ENCODE measurements around the gene CPLX1. TPM values are rescaled to one million over a fixed set of nuclear protein-coding genes. Genes with fewer than 3 reads are reported as not detected.
A peak's percentile ranks its signal among the peaks of the same experiment; 100 is the strongest.

Gene CPLX1
- total and polyA plus RNA-seq, 7 experiments from 2014 or later, result 0.17 to 1.9 (median 0.58) TPM; not detected in 1

DNA sequence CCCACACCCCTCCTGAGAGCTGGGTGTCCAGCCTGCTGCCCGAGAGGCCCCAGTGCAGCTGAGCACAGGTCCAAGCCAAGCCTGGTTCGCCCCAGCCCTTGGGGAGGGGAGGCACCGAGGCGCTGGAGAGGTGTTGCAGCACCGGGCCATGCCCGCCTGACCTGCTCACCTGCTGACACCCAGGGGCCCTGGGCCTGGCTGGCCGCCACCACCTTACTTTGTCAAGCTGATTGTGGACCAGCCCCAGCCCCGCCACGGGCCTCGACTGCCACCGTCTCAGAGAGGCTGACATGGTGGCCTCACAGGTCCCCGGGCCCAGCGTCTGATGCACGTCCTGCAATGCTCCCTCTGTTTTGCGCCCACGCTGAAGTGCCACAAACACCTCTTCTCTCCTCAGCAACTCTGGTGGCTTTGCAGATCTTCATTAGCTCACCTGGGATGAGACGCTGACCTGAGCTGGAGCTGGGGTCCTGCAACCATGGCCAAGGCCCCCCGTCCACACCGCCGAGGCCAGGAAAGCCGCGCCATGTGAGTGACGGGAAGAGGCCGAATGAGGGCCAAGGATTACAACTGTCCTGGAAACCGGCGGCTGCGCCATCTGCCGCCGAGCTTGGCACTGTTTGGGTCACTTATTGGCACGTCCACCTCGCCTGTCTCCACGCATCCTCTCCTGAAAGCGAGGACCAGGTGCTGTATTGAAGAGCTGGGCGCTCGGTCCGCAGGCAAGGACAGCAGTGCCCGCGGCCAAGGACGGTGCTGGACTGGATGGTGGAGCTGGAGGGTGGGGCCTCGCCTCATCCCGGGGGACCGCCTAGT lies 7.6 kb downstream of the CPLX1 start:
- peaks cover 43 to 71% (median 50%) of the 10 kb centered on the region in 5 donors for H3K27me3 Mint-ChIP-seq
- ATAC-seq, result no peak
- no peaks in the 10 kb centered on the region for H3K9me3 ChIP-seq (ENCODE audit: control insufficient read depth in 2 of 3, low read length in 3 of 3)
- no peaks in the 10 kb centered on the region for H3K4me1 ChIP-seq (ENCODE audit: control insufficient read depth in 2 of 2, insufficient read depth in 2 of 2, low read length in 2 of 2)
- DNase-seq, result no peak
- H3K27ac ChIP-seq (ENCODE audit: low read depth, low read length), result no peak overlapping the region
- no peaks in the 10 kb centered on the region for H3K36me3 ChIP-seq (ENCODE audit: control insufficient read depth in 2 of 3, insufficient read depth in 3 of 3, low read length in 3 of 3)
- intact Hi-C loops (cut with micrococcal nuclease), result no loop called here
- ChIA-PET CTCF (no interaction called here), POLR2A (no interaction called here)
- no peak overlapping the region for H3K27ac Mint-ChIP-seq
- no peak overlapping the region for H3K4me3 Mint-ChIP-seq
- H3K4me1 Mint-ChIP-seq, result no peaks in the 10 kb centered on the region
- H3K36me3 Mint-ChIP-seq, result peaks cover 0 to 9% (median 0%) of the 10 kb centered on the region in 5 donors
- H3K9me3 Mint-ChIP-seq, result peaks cover 0 to 6% (median 0%) of the 10 kb centered on the region in 11 donors
- H3K27me3 ChIP-seq (ENCODE audit: control insufficient read depth in 2 of 2, insufficient read depth in 2 of 2, low read length in 2 of 2), result no peaks in the 10 kb centered on the region
- no peak overlapping the region for H3K4me3 ChIP-seq (ENCODE audit: low read length)

DNA sequence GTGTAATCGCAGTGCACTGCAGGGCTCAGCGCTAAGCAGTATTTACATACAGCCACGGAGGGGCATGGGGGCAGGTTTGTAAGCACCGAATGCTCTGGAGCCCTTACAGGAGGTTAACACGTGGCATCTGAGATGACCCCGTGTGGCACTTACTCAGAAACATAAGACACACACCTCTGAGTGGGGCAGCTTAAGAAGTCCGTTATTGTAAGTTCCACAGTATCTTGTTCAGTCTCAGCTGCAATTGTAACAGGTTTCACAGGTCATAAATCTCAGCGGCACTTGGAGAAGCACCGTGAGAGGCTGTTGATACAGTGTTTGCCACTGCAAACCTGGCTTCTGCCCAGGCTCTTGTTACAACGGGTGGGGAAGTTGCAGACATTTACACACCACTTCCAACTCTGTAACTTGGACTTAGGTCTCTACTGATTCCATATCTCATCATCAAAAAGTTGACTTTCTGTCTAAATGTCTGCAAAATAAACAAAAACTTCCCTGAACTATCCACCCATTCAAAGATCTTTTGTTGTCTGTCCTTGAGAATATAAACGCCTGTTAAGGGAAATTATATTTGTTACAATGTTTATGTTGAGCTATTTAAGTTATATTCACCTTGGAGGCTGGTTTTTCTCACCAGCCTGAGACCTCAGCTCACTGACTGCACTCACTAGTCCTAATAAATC lies 10.3 kb downstream of the CPLX1 start:
- H3K36me3 Mint-ChIP-seq, result no peaks in the 10 kb centered on the region
- Histone ChIP-seq H3K36me3 (ENCODE audit: control insufficient read depth in 2 of 3, insufficient read depth in 3 of 3, low read length in 3 of 3) (no peaks in the 10 kb centered on the region), H3K4me3 (ENCODE audit: low read length) (no peak overlapping the region), H3K27me3 (ENCODE audit: control insufficient read depth in 2 of 2, insufficient read depth in 2 of 2, low read length in 2 of 2) (no peaks in the 10 kb centered on the region), H3K9me3 (ENCODE audit: control insufficient read depth in 2 of 3, low read length in 3 of 3) (no peaks in the 10 kb centered on the region), H3K27ac (ENCODE audit: low read depth, low read length) (no peak overlapping the region), H3K4me1 (ENCODE audit: control insufficient read depth in 2 of 2, insufficient read depth in 2 of 2, low read length in 2 of 2) (no peaks in the 10 kb centered on the region)
- ATAC-seq, result no peak
- H3K4me1 Mint-ChIP-seq, result no peaks in the 10 kb centered on the region
- H3K27ac Mint-ChIP-seq, result no peak overlapping the region
- H3K4me3 Mint-ChIP-seq, result no peak overlapping the region
- H3K27me3 Mint-ChIP-seq, result peaks cover 44 to 74% (median 52%) of the 10 kb centered on the region in 5 donors
- POLR2A ChIA-PET, result no interaction called here
- H3K9me3 Mint-ChIP-seq, result no peaks in the 10 kb centered on the region
- intact Hi-C loops (cut with micrococcal nuclease), result no loop called here
- CTCF ChIA-PET, result no interaction called here
- DNase-seq, result no peak

DNA sequence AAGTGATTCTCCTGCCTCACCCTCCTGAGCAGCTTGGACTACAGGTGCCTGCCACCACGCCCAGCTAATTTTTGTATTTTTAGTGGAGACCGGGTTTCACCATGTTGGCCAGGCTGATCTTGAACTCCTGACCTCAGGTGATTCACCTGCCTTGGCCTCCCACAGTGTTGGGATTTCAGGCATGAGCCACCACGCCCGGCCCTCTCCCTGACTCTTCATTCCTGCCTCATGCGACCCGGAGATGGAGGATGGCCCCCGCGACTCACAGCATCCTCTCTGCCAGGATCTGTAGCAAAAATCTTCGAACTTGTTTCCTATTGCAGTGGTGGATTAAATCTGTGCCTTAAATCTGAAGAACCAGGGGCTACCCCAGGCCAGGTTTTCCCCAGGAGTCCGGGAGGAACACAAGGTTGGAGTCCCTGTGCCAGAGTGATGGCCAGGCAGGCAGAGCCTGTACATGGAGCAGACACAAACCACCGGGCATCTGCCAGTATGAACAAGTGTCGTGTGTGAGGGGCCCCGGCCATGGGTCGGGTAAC lies 11.5 kb downstream of the CPLX1 start:
- peaks cover 44 to 65% (median 52%) of the 10 kb centered on the region in 5 donors for H3K27me3 Mint-ChIP-seq
- Histone ChIP-seq H3K36me3 (ENCODE audit: control insufficient read depth in 2 of 3, insufficient read depth in 3 of 3, low read length in 3 of 3) (no peaks in the 10 kb centered on the region), H3K27ac (ENCODE audit: low read depth, low read length) (no peak overlapping the region), H3K9me3 (ENCODE audit: control insufficient read depth in 2 of 3, low read length in 3 of 3) (no peaks in the 10 kb centered on the region), H3K4me3 (ENCODE audit: low read length) (no peak overlapping the region), H3K4me1 (ENCODE audit: control insufficient read depth in 2 of 2, insufficient read depth in 2 of 2, low read length in 2 of 2) (no peaks in the 10 kb centered on the region), H3K27me3 (ENCODE audit: control insufficient read depth in 2 of 2, insufficient read depth in 2 of 2, low read length in 2 of 2) (no peaks in the 10 kb centered on the region)
- no peaks in the 10 kb centered on the region for H3K36me3 Mint-ChIP-seq
- H3K4me3 Mint-ChIP-seq, result no peak overlapping the region
- intact Hi-C loops (cut with micrococcal nuclease), result no loop called here
- H3K9me3 Mint-ChIP-seq, result no peaks in the 10 kb centered on the region
- H3K4me1 Mint-ChIP-seq, result no peaks in the 10 kb centered on the region
- ChIA-PET CTCF (no interaction called here), POLR2A (no interaction called here)
- no peak overlapping the region for H3K27ac Mint-ChIP-seq
- ATAC-seq (no peak), DNase-seq (no peak)

DNA sequence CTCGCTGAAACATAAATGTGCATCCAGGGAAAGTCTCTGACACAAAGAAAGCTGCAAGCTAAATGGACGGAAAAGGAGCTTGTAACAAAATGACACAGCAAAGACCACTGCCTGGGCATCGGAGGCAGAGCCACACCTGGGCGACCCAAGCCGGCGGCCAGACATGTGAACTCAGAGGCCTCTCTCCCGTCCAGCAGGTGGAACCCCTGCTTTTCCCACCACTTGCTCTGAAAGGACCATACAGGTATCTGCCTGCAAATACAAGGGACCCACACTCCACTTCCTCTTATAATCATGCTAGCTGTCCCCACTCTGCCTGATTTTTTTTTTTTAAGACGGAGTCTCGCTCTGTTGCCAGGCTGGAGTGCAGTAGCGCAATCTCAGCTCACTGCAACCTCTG lies 12.0 kb downstream of the CPLX1 start:
- ChIA-PET CTCF (no interaction called here), POLR2A (no interaction called here)
- Mint-ChIP-seq H3K4me3 (no peak overlapping the region), H3K9me3 (no peaks in the 10 kb centered on the region), H3K4me1 (no peaks in the 10 kb centered on the region), H3K27ac (no peak overlapping the region), H3K36me3 (no peaks in the 10 kb centered on the region), H3K27me3 (peaks cover 44 to 65% (median 52%) of the 10 kb centered on the region in 5 donors)
- no peak for ATAC-seq
- Histone ChIP-seq H3K4me3 (ENCODE audit: low read length) (no peak overlapping the region), H3K36me3 (ENCODE audit: control insufficient read depth in 2 of 3, insufficient read depth in 3 of 3, low read length in 3 of 3) (no peaks in the 10 kb centered on the region), H3K4me1 (ENCODE audit: control insufficient read depth in 2 of 2, insufficient read depth in 2 of 2, low read length in 2 of 2) (no peaks in the 10 kb centered on the region), H3K27me3 (ENCODE audit: control insufficient read depth in 2 of 2, insufficient read depth in 2 of 2, low read length in 2 of 2) (no peaks in the 10 kb centered on the region), H3K27ac (ENCODE audit: low read depth, low read length) (no peak overlapping the region), H3K9me3 (ENCODE audit: control insufficient read depth in 2 of 3, low read length in 3 of 3) (no peaks in the 10 kb centered on the region)
- intact Hi-C loops (cut with micrococcal nuclease), result no loop called here
- DNase-seq, result no peak

DNA sequence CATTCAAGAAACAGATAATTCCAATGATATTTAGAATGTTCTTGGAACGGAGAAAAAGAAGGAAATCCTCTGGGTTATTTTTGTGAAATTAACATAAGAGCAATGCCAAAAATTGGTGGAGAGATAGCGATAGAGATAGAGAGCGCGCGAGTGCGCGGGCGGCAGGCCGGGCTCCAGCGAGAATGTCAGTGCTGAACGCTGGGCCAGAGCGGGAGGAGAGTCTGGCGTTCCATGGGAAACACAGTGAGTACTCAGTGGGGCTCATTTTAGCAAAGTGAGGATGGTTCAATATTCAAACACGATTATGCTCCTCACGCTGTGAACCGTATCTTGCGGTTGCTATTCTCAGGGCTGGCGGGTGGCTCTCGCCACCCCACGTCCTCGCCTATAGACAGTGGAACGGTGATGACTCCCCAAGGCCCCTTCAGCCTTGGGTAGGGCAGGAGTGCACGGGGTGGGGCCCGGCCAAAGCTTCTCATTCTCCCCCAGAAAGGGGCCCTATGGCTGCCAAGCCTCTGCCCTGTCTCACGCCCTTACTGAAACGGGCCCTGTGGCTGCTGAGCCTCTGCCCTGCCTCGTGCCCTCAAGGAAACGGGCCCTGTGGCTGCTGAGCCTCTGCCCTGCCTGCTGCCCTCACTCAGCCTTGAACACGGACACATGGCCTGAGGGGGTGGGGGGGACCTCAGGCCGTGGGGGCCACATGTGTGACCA lies 16.9 kb downstream of the CPLX1 start:
- Histone ChIP-seq H3K4me3 (ENCODE audit: low read length) (no peak overlapping the region), H3K9me3 (ENCODE audit: control insufficient read depth in 2 of 3, low read length in 3 of 3) (no peaks in the 10 kb centered on the region), H3K36me3 (ENCODE audit: control insufficient read depth in 2 of 3, insufficient read depth in 3 of 3, low read length in 3 of 3) (no peaks in the 10 kb centered on the region), H3K4me1 (ENCODE audit: control insufficient read depth in 2 of 2, insufficient read depth in 2 of 2, low read length in 2 of 2) (no peaks in the 10 kb centered on the region), H3K27ac (ENCODE audit: low read depth, low read length) (no peak overlapping the region), H3K27me3 (ENCODE audit: control insufficient read depth in 2 of 2, insufficient read depth in 2 of 2, low read length in 2 of 2) (no peaks in the 10 kb centered on the region)
- Mint-ChIP-seq H3K4me3 (no peak overlapping the region), H3K27me3 (peaks cover 32 to 49% (median 34%) of the 10 kb centered on the region in 5 donors), H3K36me3 (no peaks in the 10 kb centered on the region), H3K4me1 (no peaks in the 10 kb centered on the region), H3K27ac (peak overlapping the region in 1 of 9 donors; percentile 0), H3K9me3 (peaks cover 0 to 9% (median 2%) of the 10 kb centered on the region in 11 donors)
- CTCF ChIA-PET, result no interaction called here
- DNase-seq, result no peak
- intact Hi-C loops (cut with micrococcal nuclease), result no loop called here
- POLR2A ChIA-PET, result no interaction called here
- no peak for ATAC-seq

DNA sequence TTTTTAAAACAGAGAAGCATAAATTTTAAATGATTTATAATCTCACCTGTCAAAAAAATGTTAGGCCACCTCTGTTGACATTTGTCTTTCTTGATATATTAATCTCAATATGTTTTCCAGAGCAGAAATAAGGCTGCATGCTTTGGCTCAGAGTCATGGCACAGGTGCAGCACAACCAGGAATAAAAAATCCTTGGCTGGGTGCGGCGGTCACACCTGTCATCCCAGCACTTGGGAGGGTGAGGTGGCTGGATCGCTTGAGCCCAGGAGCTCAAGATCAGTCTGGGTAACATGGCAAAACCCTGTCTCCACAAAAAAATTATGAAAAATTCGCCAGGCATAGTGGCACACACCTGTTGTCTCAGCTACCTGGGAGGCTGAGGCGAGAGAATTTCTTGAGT lies 18.1 kb downstream of the CPLX1 start:
- Mint-ChIP-seq H3K27me3 (peaks cover 21 to 42% (median 27%) of the 10 kb centered on the region in 5 donors), H3K4me3 (no peak overlapping the region), H3K9me3 (peaks cover 0 to 9% (median 2%) of the 10 kb centered on the region in 11 donors), H3K36me3 (no peaks in the 10 kb centered on the region), H3K4me1 (no peaks in the 10 kb centered on the region), H3K27ac (no peak overlapping the region)
- Histone ChIP-seq H3K27ac (ENCODE audit: low read depth, low read length) (no peak overlapping the region), H3K27me3 (ENCODE audit: control insufficient read depth in 2 of 2, insufficient read depth in 2 of 2, low read length in 2 of 2) (no peaks in the 10 kb centered on the region), H3K4me1 (ENCODE audit: control insufficient read depth in 2 of 2, insufficient read depth in 2 of 2, low read length in 2 of 2) (no peaks in the 10 kb centered on the region), H3K4me3 (ENCODE audit: low read length) (no peak overlapping the region), H3K36me3 (ENCODE audit: control insufficient read depth in 2 of 3, insufficient read depth in 3 of 3, low read length in 3 of 3) (no peaks in the 10 kb centered on the region), H3K9me3 (ENCODE audit: control insufficient read depth in 2 of 3, low read length in 3 of 3) (no peaks in the 10 kb centered on the region)
- intact Hi-C loops (cut with micrococcal nuclease), result no loop called here
- no peak for DNase-seq
- POLR2A ChIA-PET, result no interaction called here
- ATAC-seq, result no peak
- CTCF ChIA-PET, result no interaction called here
